Measurements from ENCODE around the gene RAPSN. TPM values are rescaled to one million over a fixed set of nuclear protein-coding genes. Genes with fewer than 3 reads are reported as not detected.

Gene RAPSN
- total and polyA plus RNA-seq, 2 donors (not counting 1 experiment from before 2014, with no cell fraction given) = 0.17 TPM; not detected in 1

- H2AFZ ChIP-seq (ENCODE audit: low read length) = no peak overlapping the region
- H3K4me3 ChIP-seq (replicated peaks in 1 of 4; ENCODE audit: control extremely low read depth in 1 of 4, insufficient read depth in 1 of 4, low read depth in 3 of 4, low read length in 4 of 4) = no peak overlapping the region
- no peaks in the 10 kb centered on the region for H3K9me3 ChIP-seq (ENCODE audit: control insufficient read depth, insufficient read depth, low read depth, low read length)
- peaks cover 2% of the 10 kb centered on the region for H3K4me1 ChIP-seq (ENCODE audit: control insufficient read depth, extremely low read depth, insufficient read depth, low read length)
- no peak overlapping the region for H3K27ac ChIP-seq (ENCODE audit: insufficient read depth, low read length)
- no peak overlapping the region for H3K4me2 ChIP-seq (ENCODE audit: extremely low read depth, insufficient read depth, low read length)
- H4K20me1 ChIP-seq (ENCODE audit: control insufficient read depth, extremely low read depth, insufficient read depth, low read length) = no peaks in the 10 kb centered on the region
- no peak for DNase-seq (ENCODE audit: low read depth in 2 of 2)
- peaks cover 7% of the 10 kb centered on the region for H3K36me3 ChIP-seq (ENCODE audit: control insufficient read depth, insufficient read depth, low read length)
- H3K27me3 ChIP-seq (ENCODE audit: control insufficient read depth, insufficient read depth, low read length) = no peaks in the 10 kb centered on the region
- H3K79me2 ChIP-seq (ENCODE audit: control insufficient read depth, insufficient read depth, low read length) = peaks cover 31% of the 10 kb centered on the region
- TF ChIP-seq CTCF (conservative IDR thresholded peaks at IDR 0.05 in 1 of 2, IDR thresholded peaks at IDR 0.05 in 1 of 2; ENCODE audit: low read depth in 1 of 2, low read length in 2 of 2) (no peak), EZH2 (IDR thresholded peaks at IDR 0.05; ENCODE audit: low read length, missing control alignments) (no peak)
- no peak overlapping the region for H3K9ac ChIP-seq (ENCODE audit: insufficient read depth, low read length)
These were observed 39.9 kb upstream of the RAPSN start for GRCh38 chr11:47488674-47489394.

GRCh38 chr11:47488111-47488510 lies 39.2 kb upstream of the RAPSN start:
- Histone ChIP-seq H3K79me2 (ENCODE audit: control insufficient read depth, insufficient read depth, low read length) (peaks cover 26% of the 10 kb centered on the region), H3K4me2 (ENCODE audit: extremely low read depth, insufficient read depth, low read length) (no peak overlapping the region), H3K27me3 (ENCODE audit: control insufficient read depth, insufficient read depth, low read length) (no peaks in the 10 kb centered on the region), H3K4me3 (replicated peaks in 1 of 4; ENCODE audit: control extremely low read depth in 1 of 4, insufficient read depth in 1 of 4, low read depth in 3 of 4, low read length in 4 of 4) (no peak overlapping the region), H3K4me1 (ENCODE audit: control insufficient read depth, extremely low read depth, insufficient read depth, low read length) (peaks cover 2% of the 10 kb centered on the region), H3K9me3 (ENCODE audit: control insufficient read depth, insufficient read depth, low read depth, low read length) (no peaks in the 10 kb centered on the region), H4K20me1 (ENCODE audit: control insufficient read depth, extremely low read depth, insufficient read depth, low read length) (no peaks in the 10 kb centered on the region), H3K27ac (ENCODE audit: insufficient read depth, low read length) (no peak overlapping the region), H3K36me3 (ENCODE audit: control insufficient read depth, insufficient read depth, low read length) (peaks cover 10% of the 10 kb centered on the region), H3K9ac (ENCODE audit: insufficient read depth, low read length) (no peak overlapping the region), H2AFZ (ENCODE audit: low read length) (no peak overlapping the region)
- TF ChIP-seq CTCF (conservative IDR thresholded peaks at IDR 0.05 in 1 of 2, IDR thresholded peaks at IDR 0.05 in 1 of 2; ENCODE audit: low read depth in 1 of 2, low read length in 2 of 2) = no peak
- TF ChIP-seq EZH2 (IDR thresholded peaks at IDR 0.05; ENCODE audit: low read length, missing control alignments) = no peak
- no peak for DNase-seq (ENCODE audit: low read depth in 2 of 2)

GRCh38 chr11:47487421-47487820 lies 38.5 kb upstream of the RAPSN start:
- Histone ChIP-seq H3K79me2 (ENCODE audit: control insufficient read depth, insufficient read depth, low read length) (peaks cover 20% of the 10 kb centered on the region), H3K4me3 (replicated peaks in 1 of 4; ENCODE audit: control extremely low read depth in 1 of 4, insufficient read depth in 1 of 4, low read depth in 3 of 4, low read length in 4 of 4) (no peak overlapping the region), H3K9ac (ENCODE audit: insufficient read depth, low read length) (no peak overlapping the region), H3K4me2 (ENCODE audit: extremely low read depth, insufficient read depth, low read length) (no peak overlapping the region), H3K4me1 (ENCODE audit: control insufficient read depth, extremely low read depth, insufficient read depth, low read length) (peaks cover 2% of the 10 kb centered on the region), H3K27me3 (ENCODE audit: control insufficient read depth, insufficient read depth, low read length) (no peaks in the 10 kb centered on the region), H3K27ac (ENCODE audit: insufficient read depth, low read length) (no peak overlapping the region), H2AFZ (ENCODE audit: low read length) (no peak overlapping the region), H3K9me3 (ENCODE audit: control insufficient read depth, insufficient read depth, low read depth, low read length) (no peaks in the 10 kb centered on the region), H4K20me1 (ENCODE audit: control insufficient read depth, extremely low read depth, insufficient read depth, low read length) (no peaks in the 10 kb centered on the region), H3K36me3 (ENCODE audit: control insufficient read depth, insufficient read depth, low read length) (peaks cover 12% of the 10 kb centered on the region)
- no peak for TF ChIP-seq CTCF (conservative IDR thresholded peaks at IDR 0.05 in 1 of 2, IDR thresholded peaks at IDR 0.05 in 1 of 2; ENCODE audit: low read depth in 1 of 2, low read length in 2 of 2)
- no peak for TF ChIP-seq EZH2 (IDR thresholded peaks at IDR 0.05; ENCODE audit: low read length, missing control alignments)
- DNase-seq (ENCODE audit: low read depth in 2 of 2) = no peak

All from fibroblast of lung (primary cell).